Measurements from ENCODE around the gene RPL13A.
A peak's percentile ranks its signal among the peaks of the same experiment; 100 is the strongest.

Gene RPL13A

DNA sequence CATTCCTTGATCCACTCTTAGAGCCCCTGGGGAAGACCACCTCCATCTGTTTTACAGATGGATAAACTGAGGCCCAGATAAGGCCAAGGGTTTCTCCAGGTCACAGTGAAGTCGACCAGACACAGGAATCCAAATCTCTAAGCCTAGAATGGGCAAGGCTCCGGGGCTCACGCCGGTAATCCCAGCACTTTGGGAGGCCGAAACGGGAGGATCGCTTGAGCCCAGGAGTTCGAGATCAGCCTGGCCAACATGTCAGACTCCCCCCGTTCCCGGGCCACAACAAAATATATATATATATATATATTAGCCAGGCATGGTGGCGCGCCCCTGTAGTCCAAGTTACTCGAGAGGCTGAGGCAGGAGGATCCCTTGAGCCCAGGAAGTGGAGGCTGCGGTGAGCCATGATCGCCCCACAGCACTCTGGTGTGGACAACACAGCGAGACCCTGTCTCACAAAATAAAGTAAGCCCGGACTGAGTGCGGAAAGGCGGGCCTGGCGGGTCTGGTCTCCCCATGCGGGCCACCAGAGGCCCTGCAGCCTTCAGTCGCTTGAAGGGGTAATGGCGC is 615 bp upstream of the RPL13A start:
- no peak for DNase-seq

- DNase-seq, result no peak
Observed at GRCh38 chr19:49488046-49488862, 846 bp downstream of the RPL13A start.

DNA sequence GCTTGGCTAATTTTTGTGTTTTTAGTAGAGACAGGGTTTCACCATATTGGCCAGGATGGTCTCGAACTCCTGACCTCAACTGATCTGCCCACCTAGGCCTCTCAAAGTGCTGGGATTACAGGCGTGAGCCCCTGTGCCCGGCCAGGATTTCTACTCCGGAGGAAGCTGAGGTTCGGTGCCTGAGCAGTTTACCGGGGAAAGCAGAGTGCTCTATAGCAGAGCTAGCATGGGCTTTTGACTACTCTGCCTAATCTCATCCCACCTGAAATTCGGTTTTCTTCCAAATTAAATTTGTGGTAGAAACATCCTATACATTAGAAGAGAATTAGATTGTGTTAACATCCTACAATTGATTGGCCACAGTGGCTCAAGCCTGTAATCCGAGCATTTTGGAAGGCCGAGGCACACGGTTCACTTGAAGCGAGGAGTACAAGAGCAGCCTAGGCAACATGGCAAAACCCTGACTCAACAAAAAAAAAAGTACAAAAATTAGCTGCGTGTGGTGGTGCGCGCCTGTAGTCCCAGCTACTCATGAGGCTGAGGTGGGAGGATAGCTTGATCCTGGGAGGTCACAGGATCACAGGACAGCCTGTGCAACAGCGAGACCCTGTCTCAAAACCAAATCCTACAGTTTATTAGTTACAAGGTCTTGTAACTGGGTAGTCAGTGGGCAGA is 1.6 kb downstream of the RPL13A start:
- no peak for DNase-seq

DNA sequence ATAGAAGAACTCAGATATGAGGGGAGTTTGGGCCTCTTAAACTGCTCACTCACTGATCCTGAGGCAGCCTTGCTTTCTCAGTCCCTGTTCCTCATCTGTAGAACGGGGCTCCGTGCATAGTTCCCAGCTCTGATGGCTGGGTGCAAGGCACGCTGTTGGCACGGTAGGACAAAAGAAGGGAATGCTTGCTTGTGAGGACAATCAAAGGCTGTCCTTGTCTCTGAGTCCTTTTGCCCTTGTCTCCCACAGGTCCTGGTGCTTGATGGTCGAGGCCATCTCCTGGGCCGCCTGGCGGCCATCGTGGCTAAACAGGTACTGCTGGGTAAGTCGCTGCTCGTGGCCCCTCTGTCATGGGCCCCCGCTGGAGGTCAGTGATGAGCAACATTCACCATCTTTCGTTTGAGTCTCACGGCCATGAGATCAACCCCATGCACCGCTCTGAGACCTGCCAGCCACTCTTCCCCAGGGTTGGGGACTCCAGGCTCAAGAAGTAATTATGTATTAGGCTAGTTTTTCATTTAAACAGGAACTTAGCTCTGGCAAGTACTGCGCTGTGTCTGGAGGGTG is 2.3 kb downstream of the RPL13A start:
- no peak for DNase-seq

- DNase-seq, result no peak
Observed at GRCh38 chr19:49490287-49491029, 3.0 kb downstream of the RPL13A start.

GRCh38 chr19:49491030-49491803 is 3.8 kb downstream of the RPL13A start:
- no peak for DNase-seq

DNA sequence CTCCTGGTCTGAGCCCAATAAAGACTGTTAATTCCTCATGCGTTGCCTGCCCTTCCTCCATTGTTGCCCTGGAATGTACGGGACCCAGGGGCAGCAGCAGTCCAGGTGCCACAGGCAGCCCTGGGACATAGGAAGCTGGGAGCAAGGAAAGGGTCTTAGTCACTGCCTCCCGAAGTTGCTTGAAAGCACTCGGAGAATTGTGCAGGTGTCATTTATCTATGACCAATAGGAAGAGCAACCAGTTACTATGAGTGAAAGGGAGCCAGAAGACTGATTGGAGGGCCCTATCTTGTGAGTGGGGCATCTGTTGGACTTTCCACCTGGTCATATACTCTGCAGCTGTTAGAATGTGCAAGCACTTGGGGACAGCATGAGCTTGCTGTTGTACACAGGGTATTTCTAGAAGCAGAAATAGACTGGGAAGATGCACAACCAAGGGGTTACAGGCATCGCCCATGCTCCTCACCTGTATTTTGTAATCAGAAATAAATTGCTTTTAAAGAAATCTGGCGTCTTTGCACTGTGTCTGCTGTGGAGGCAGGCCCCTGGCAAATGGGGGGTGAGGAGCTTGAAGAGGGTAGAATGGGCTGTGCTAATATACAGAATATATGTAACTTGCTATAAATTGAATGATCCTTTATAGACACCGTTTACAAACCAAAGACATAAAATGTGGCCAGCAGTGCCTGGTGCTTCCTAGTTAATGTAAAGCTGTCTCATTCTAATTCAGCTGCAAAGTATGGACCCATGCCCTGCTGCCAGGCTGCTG is 4.6 kb downstream of the RPL13A start:
- no peak for DNase-seq

- no peak for DNase-seq
Observed at GRCh38 chr19:49492573-49493405, 5.4 kb downstream of the RPL13A start.

GRCh38 chr19:49496574-49497008 is 9.2 kb downstream of the RPL13A start:
- DNase-seq, result no peak

- DNase-seq, result peak; percentile 24
Observed at GRCh38 chr19:49497047-49497788, 9.8 kb downstream of the RPL13A start.

- no peak for DNase-seq
Observed at GRCh38 chr19:49497789-49498103, 10.3 kb downstream of the RPL13A start.

DNA sequence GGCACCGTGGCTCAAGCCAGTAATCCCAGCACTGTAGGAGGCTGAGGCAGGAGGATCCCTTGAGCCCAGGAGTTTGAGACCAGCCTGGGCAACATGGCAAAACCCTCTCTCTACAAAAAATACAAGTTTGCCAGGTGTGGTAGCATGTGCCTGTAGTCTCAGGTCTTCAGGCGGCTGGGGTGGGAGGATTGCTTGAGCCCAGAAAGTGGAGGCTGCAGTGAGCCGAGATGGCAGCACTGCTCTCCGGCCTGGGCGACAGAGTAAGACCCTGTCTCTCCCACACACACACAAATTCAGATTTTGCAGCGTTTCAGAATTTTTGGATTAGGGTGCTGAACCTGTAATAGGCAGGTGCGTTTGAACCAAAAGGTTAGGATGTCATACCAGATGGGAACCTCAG is 11.1 kb downstream of the RPL13A start:
- no peak for DNase-seq

DNA sequence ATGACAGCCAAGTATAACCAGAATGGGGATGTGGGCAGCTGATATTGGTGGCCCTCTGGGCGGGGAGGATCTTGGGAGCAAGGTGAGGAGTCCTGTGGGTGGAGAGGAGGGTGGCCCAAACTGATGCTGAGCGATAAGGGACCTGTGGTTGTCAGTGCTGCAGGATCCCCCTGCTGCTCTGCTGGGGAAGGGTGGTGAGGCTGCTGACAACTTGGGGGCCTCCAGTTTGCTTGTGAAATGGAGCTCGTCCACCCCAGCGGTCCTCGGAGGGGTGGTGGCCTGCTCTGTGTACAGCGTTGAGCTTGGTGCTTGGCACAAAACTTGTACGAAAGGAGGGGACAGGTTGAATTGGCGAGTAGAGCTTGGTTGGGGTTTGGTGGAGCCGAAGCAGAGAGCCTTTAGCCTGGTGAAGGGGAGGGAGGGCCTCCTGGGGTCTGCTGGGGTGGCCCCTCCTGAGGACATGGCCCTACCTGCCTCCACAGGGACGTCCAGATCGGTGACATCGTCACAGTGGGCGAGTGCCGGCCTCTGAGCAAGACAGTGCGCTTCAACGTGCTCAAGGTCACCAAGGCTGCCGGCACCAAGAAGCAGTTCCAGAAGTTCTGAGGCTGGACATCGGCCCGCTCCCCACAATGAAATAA is 11.7 kb downstream of the RPL13A start:
- no peak for DNase-seq

- DNase-seq, result peak; percentile 12
Observed at GRCh38 chr19:49502866-49503581, 15.6 kb downstream of the RPL13A start.

DNA sequence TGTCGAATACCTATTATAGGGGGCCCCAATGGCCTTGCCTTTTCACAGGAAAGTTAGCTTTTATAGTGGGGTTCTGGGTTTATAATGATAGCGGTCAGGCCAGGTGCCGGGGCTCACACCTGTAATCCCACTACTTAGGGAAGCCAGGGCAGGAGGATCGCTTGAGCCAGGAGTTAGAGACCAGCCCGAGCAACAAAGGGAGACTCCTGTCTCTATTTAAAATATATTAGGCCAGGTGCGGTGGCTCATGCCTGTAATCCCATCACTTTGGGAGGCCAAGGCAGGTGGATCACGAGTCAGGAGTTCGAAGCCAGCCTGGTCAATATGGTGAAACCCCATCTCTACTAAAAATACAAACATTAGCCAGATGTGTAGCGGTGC is 16.2 kb downstream of the RPL13A start:
- DNase-seq, result no peak

DNA sequence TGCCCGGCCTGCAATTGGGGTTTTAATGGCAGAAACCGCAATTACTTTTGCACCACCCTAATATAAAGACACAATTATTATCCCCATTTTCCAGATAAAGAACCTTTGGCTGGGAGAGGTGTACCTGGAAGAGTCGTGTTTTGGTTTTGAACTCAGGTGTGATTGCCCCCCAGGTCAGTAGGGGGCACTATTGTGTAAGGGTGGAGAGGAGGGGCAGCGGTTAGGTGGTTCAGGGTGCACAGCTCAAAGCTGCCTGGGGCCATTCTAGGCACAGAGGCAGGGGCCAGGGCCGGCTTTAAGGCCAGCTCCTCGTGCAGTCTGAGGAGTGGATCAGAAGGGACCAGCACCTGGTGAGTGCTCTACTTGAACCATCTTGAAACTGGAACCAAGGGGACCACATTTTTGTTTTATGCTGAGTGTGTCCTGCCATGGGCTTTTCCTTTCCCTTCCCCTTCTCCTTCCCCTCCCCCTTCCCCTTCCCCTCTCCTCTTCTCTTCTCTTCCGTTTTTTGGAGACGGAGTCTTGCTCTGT is 19.2 kb downstream of the RPL13A start:
- DNase-seq, result no peak

DNA sequence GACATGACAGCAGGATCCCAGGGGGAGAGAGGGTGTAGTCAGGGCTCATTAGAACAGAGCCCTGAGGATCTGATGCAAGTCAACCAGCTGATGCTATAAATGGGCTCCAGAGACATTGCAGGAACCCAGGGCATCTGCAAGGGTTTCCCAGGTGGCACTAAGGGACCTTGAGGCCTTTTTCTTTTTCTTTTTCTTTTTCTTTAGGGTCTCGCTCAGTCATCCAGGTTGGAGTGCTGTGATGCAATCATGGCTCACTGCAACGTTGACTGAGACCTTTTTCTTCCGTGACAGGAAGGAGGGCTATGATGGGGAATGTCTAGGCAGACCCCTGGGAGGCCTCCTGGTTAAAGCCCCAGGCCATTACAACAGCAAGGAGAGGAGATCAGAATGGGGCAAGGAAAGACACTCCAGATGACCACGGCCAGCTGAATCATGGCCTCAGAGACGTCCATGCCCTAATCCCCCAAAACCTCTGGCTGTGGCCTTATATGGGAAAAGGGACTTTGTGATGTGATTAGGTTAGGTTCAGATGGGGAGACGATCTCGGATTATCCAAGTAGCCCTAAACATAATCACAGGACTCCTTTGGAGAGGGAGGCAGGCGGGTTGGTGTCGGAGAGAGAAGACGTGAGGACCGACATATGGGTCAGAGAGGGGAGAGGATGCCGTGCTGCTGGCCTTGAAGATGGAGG is 20.5 kb downstream of the RPL13A start:
- DNase-seq, result no peak
